Body of pancreas (tissue), 4 donors: ENCODE results near the gene DTX1. TPM values are rescaled to one million over a fixed set of nuclear protein-coding genes. Genes with fewer than 3 reads are reported as not detected.
A peak's percentile ranks its signal among the peaks of the same experiment; 100 is the strongest.
"Not testable (repeated sequence)": the region's sequence is repeated elsewhere in the genome, so short reads cannot be mapped to it uniquely, and the experiment has no call there.

ENCODE experiments used
- ATAC-seq: fragments of 150-250 bp; one replicate; pipeline ENCODE4 v1.9.1; 2016
- DNase-seq, 4 donors: peaks; one replicate each; pipeline ENCODE4 v3.0.0-alpha.2; 2019
- H3K27ac ChIP-seq, 4 donors: fragments of 200-600 bp; sonication (generic); 1 replicate in 3 of 4; 2 replicates in 1 of 4; pipeline versions ENCODE4 v1.5.1 to v1.6.1; 2016 to 2019; ENCODE audit warnings: mild to moderate bottlenecking in 1 of 4, mixed read lengths in 1 of 4, moderate library complexity in 1 of 4
- H3K27me3 ChIP-seq, 2 donors: fragments of 200-600 bp; sonication (generic); one replicate each; pipeline ENCODE4 v1.6.0; 2016; ENCODE audit warnings: mild to moderate bottlenecking in 1 of 2
- H3K36me3 ChIP-seq, 2 donors: fragments of 200-600 bp; sonication (generic); replicated peaks in 1 of 2; 2 replicates each; pipeline ENCODE4 v1.5.1; 2016; ENCODE audit warnings: low read depth in 2 of 2; ENCODE audit not compliant: insufficient read depth in 1 of 2
- H3K4me1 ChIP-seq: fragments of 200-600 bp; sonication (generic); one replicate; pipeline ENCODE4 v1.6.0; 2016
- H3K4me3 ChIP-seq, 2 donors: fragments of 200-600 bp; sonication (generic); 1 replicate in 1 of 2; 2 replicates in 1 of 2; pipeline ENCODE4 v1.5.1; 2016 to 2019
- H3K9me3 ChIP-seq, 3 donors: fragments of 200-600 bp; sonication (generic); 1 replicate in 2 of 3; 2 replicates in 1 of 3; pipeline ENCODE4 v1.5.1; 2016
- POLR2A ChIP-seq, 3 donors: fragments of 450-650 bp; IDR thresholded peaks; one replicate each; pipeline ENCODE4 v1.6.1; 2016; ENCODE audit warnings: antibody characterized with exemption in 3 of 3, mild to moderate bottlenecking in 2 of 3
- WGBS, 2 donors: methylation state at CpG; one replicate each; pipeline ENCODE4 v1.1.5; 2017; 5-methylcytosine and 5-hydroxymethylcytosine counted together
- intact Hi-C: fragments of 100-400 bp; cut with DNase I; formaldehyde crosslinking; loops from one replicate; pipeline ENCODE4 v1.15.1; 2023
- total RNA-seq, 2 donors: library from RNA; depleted of rRNA; stranded (reverse); fragments of >200 nt; gene quantifications; one replicate each; pipeline ENCODE4 v1.1.0, GENCODE V29; 2016
- TF ChIP-seq, protein P1 (sequence below), 7 experiments: fragments of 450-650 bp in 4 of 7; fragments of 200-600 bp in 3 of 7; sonication (generic) in 3 of 7; IDR thresholded peaks; one replicate each; pipeline ENCODE4 v1.5.1; 2016 to 2019; ENCODE audit warnings: antibody characterized with exemption in 7 of 7

Gene DTX1
- total RNA-seq, 2 donors from 2014 or later, result 11.9 to 17.5 TPM

DNA sequence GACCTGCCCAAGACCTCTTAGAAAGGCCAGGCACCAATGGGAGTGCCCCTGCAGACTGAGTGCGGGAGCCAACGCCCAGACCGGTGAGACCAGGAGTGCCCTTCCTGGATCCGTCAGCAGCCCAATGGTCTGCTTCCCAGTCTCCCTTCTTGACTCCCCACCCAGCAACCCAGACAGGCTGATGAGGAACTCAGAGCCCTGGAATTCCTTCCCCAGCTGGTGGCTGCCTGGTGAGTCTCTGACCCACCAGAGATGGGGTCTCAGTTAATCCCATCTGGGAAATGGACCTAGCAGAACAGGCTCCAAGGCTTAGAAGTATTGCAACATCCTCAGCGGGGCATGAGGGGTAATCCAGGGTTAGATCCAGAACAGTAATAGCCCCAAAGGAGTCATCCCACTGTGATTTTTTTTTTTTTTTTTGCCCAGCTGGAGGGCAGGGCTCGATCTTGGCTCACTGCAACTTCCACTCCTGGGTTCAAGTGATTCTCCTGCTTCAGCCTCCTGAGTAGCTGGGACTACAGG lies 80.5 kb downstream of the DTX1 start:
- Histone ChIP-seq H3K4me3 (no peak overlapping the region), H3K9me3 (no peaks in the 10 kb centered on the region), H3K27ac (peak overlapping the region in 1 of 4 donors; percentile 24), H3K36me3 (no peaks in the 10 kb centered on the region), H3K27me3 (no peaks in the 10 kb centered on the region), H3K4me1 (peaks cover 26% of the 10 kb centered on the region)
- intact Hi-C loops, result no loop called here
- ATAC-seq, result no peak
- no peak for TF ChIP-seq POLR2A (IDR thresholded peaks at IDR 0.05)
- TF ChIP-seq, protein P1, sequence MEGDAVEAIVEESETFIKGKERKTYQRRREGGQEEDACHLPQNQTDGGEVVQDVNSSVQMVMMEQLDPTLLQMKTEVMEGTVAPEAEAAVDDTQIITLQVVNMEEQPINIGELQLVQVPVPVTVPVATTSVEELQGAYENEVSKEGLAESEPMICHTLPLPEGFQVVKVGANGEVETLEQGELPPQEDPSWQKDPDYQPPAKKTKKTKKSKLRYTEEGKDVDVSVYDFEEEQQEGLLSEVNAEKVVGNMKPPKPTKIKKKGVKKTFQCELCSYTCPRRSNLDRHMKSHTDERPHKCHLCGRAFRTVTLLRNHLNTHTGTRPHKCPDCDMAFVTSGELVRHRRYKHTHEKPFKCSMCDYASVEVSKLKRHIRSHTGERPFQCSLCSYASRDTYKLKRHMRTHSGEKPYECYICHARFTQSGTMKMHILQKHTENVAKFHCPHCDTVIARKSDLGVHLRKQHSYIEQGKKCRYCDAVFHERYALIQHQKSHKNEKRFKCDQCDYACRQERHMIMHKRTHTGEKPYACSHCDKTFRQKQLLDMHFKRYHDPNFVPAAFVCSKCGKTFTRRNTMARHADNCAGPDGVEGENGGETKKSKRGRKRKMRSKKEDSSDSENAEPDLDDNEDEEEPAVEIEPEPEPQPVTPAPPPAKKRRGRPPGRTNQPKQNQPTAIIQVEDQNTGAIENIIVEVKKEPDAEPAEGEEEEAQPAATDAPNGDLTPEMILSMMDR (IDR thresholded peaks at IDR 0.05), result no peak
- DNase-seq, result no peak
- WGBS, 2 donors, result 75 to 85% methylated on average over 5 to 6 of the region's 6 CpGs

DNA sequence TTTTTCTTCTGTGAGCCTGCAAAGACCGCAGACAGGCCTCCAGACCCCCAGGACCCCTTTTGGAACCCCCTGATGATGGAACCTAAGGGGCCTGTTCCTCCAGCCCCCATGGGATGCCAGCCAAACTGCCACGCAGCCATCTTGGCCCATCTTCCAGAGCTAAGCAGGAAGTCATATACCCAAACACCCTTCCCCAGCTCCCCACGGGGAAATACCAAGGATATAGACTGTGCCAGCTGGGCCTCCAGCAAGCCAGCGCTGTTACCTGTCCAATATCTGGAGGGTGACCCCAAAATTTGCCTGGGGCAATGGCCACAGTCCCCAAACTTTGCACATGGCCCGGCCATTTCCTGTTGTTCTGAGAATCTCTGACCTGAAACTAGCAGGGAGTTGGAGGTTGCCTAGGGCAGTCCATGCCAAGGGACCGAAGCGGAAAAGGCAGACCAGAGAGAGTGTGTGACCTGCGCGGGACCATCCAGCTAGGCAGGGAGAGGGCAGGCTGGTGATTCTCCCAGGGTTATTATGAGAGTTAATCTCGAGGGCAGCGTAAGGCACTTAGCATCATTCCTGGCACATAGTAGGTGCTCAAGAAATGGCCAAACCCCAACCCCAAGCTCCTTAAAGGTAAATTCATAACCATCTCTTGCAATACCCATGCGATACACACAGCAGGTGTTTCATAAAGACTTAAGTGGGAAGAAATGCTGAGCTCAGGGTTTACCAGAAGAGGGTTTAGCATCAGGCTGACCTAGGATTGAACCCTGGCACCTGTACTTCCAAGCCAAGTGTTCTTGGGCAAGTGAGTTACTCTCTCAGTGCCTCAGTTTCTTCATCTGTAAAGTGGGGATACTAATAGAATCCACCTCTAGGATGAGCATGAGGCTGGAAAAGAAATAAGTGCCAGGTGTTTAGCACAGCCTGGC lies 81.6 kb downstream of the DTX1 start:
- intact Hi-C loops, result no loop called here
- no peak for ATAC-seq
- no peak for DNase-seq
- Histone ChIP-seq H3K4me1 (peaks cover 32% of the 10 kb centered on the region), H3K27me3 (no peaks in the 10 kb centered on the region), H3K36me3 (no peaks in the 10 kb centered on the region), H3K4me3 (no peak overlapping the region), H3K9me3 (no peaks in the 10 kb centered on the region), H3K27ac (no peak overlapping the region)
- TF ChIP-seq POLR2A (IDR thresholded peaks at IDR 0.05), result no peak
- TF ChIP-seq, protein P1 (IDR thresholded peaks at IDR 0.05), result no peak
- 82 to 83% methylated on average over 10 to 12 of the region's 12 CpGs for WGBS, 2 donors

DNA sequence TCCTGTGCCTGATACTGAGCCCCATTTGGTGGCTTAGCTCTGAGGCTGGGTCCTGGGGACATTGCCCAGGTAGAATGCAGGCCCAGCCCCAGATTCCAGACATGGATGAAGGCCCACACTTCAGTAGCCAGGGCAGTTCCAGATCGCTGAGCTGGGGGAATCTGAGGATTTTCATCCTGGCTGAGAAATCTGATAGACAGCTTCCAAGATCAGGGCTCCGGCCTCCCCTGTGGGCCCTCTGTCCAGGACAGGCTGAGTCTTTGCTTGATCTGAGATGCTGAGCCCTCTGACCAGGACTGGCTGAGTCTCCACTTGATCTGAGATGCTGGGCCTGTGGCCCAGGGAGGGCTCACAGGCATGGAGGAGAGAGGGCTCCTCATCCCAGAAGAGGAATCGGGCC lies 82.3 kb downstream of the DTX1 start:
- intact Hi-C loops, result no loop called here
- no peak for ATAC-seq
- Histone ChIP-seq H3K27me3 (no peaks in the 10 kb centered on the region), H3K4me1 (peaks cover 33% of the 10 kb centered on the region), H3K4me3 (no peak overlapping the region), H3K36me3 (no peaks in the 10 kb centered on the region), H3K9me3 (no peaks in the 10 kb centered on the region), H3K27ac (no peak overlapping the region)
- no peak for DNase-seq
- WGBS, 2 donors, result 82 to 84% methylated on average over 3 of the region's 3 CpGs
- TF ChIP-seq, protein P1 (IDR thresholded peaks at IDR 0.05), result no peak
- TF ChIP-seq POLR2A (IDR thresholded peaks at IDR 0.05), result no peak

DNA sequence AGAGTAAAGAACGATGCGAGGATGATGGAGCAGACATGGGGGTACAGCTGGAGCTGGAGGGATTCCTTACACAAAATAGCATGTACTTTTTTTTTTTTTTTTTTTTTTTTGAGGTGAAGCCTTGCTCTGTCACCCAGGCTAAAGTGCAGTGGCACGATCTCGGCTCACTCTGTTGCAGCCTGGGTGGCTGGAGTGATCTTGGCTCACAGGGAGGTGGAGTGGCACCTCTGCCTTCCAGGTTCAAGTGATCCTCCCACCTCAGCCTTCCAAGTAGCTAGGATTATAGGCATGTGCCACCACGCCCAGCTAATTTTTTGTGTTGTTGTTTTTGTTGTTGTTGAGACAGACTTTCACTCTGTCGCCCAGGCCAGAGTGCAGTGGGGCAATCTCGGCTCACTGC lies 84.2 kb downstream of the DTX1 start:
- Histone ChIP-seq H3K4me1 (peaks cover 17% of the 10 kb centered on the region), H3K27ac (peak overlapping the region in 2 of 4 donors; percentile 72 to 80), H3K36me3 (no peaks in the 10 kb centered on the region), H3K27me3 (no peaks in the 10 kb centered on the region), H3K4me3 (no peak overlapping the region), H3K9me3 (no peaks in the 10 kb centered on the region)
- TF ChIP-seq, protein P1 (IDR thresholded peaks at IDR 0.05), result no peak
- TF ChIP-seq POLR2A (IDR thresholded peaks at IDR 0.05), result no peak
- intact Hi-C loops, result no loop called here
- DNase-seq (no peak), ATAC-seq (no peak)
- 71 to 75% methylated on average over 7 of the region's 7 CpGs for WGBS, 2 donors

DNA sequence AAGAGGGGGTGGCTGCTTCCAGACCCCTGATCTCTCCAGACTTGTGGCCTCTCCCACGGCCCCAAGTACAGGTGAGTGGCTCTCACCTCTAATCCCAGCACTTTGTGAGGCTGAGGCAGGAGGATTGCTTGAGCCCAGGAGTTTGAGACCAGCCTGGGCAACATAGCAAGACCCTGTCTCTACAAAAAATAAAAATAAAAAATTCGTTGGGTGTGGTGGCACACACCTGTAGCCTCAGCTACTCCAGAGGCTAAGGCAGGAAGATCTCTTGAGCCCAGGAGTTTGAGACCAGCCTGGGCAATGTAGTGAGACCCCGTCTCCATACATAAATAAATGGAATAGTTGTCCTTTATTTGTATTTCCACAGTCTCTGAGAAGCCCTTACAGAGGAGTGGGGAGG lies 85.2 kb downstream of the DTX1 start:
- DNase-seq, H3K36me3 ChIP-seq, H3K9me3 ChIP-seq, H3K27me3 ChIP-seq, ATAC-seq, H3K4me3 ChIP-seq, intact Hi-C loops: not testable (repeated sequence)
- WGBS, 2 donors, result 68 to 78% methylated on average over 3 of the region's 3 CpGs
- Histone ChIP-seq H3K27ac (peak overlapping the region; percentile 42 to 80 (median 76)), H3K4me1 (peaks cover 13% of the 10 kb centered on the region)
